GM06990 (cell line): Measurements from ENCODE around the gene FAM3B.

ENCODE experiments used
- DNase-seq: peaks from one replicate; pipeline ENCODE4 v3.0.0-alpha.2; 2011; ENCODE audit not compliant: insufficient read length; ENCODE audit errors: extremely low read depth
- H3K27me3 ChIP-seq: replicated peaks from 2 replicates; pipeline ENCODE4 v1.6.0; 2011; ENCODE audit warnings: low read length; ENCODE audit not compliant: control insufficient read depth, insufficient read depth
- H3K36me3 ChIP-seq: 2 replicates; pipeline ENCODE4 v1.5.1; 2011; ENCODE audit warnings: low read length; ENCODE audit not compliant: control insufficient read depth, insufficient read depth
- H3K4me3 ChIP-seq: replicated peaks from 2 replicates; pipeline ENCODE4 v1.5.1; 2011; ENCODE audit warnings: low read depth, mild to moderate bottlenecking, control low read depth, low read length
- CTCF ChIP-seq: IDR thresholded peaks from 2 replicates; pipeline ENCODE4 v1.5.1; 2011; ENCODE audit warnings: low read length, control low read depth, mild to moderate bottlenecking, inconsistent platforms; ENCODE audit not compliant: insufficient read depth, poor library complexity, severe bottlenecking

The FAM3B gene

DNA sequence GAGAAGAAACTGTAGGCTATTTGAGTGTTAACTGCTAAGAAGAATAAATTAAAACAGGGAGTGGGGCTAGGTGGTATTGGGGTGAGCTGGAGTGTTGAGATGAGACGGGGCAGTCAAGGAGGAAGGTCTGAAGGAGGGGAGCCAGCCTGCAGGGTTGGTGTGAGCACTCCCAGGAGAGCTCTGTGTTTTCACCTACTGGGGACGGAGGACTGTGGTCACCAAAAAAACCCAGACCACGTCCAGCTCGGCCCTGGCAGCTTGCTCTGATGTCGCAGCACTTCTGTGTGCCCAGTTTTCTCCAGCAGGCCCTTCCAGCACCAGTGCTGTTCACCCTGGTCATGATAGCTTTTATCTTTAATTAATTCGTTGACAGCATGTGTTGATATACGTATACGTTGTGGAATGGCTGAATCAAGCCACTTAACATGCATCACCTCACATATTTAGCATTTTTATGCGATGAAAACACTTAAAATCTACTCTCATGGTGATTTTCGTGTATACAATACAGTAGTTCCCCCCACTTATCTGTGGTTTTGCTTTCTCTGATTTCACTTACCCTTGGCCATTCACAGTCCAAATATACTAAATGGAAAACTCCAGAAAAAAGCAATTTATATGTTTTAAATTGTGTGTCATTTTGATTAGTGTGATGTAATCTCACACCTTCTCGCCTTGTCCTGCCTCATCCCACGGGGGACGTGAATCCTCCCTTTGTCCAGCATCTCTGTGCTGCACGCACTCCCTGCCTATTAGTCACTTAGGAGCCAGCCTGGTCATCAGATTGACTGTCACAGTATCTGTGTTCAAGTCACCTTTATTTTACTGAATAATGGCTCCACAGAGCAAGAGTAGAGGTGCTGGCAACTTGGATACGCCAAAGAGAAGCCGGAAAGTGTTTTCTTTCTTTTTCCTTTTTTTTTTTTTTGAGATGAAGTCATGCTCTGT lies 12.3 kb downstream of the FAM3B start:
- no peak for TF ChIP-seq CTCF
- Histone ChIP-seq H3K36me3 (no peaks in the 10 kb centered on the region), H3K27me3 (no peaks in the 10 kb centered on the region), H3K4me3 (no peak overlapping the region)
- DNase-seq = no peak

DNA sequence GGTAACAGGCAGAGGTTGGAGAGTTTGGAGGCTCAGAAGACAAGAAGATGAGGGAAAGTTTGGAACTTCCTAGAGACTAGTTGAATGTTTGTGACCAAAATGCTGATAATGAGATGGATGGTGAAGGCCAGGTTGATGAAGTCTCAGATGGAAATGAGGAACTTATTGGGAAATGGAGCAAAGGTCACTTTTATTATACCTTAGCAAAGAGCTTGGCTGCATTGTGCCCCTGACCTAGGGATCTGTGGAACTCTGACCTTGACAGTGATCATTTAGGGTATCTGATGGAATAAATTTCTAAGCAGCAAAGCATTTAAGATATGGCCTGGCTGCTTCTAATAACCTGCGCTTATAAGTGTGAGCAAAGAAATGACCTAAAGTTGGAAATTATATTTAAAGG lies 17.2 kb downstream of the FAM3B start:
- no peaks in the 10 kb centered on the region for H3K36me3 ChIP-seq
- no peak for TF ChIP-seq CTCF
- H3K4me3 ChIP-seq = no peak overlapping the region
- H3K27me3 ChIP-seq = no peaks in the 10 kb centered on the region
- DNase-seq = no peak

GRCh38 chr21:41337515-41337914 lies 20.9 kb downstream of the FAM3B start:
- no peak for TF ChIP-seq CTCF
- no peak overlapping the region for H3K4me3 ChIP-seq
- DNase-seq = no peak
- H3K27me3 ChIP-seq = no peaks in the 10 kb centered on the region
- H3K36me3 ChIP-seq = no peaks in the 10 kb centered on the region

GRCh38 chr21:41338455-41338854 lies 21.9 kb downstream of the FAM3B start:
- Histone ChIP-seq H3K36me3 (no peaks in the 10 kb centered on the region), H3K27me3 (no peaks in the 10 kb centered on the region), H3K4me3 (no peak overlapping the region)
- DNase-seq = no peak
- TF ChIP-seq CTCF = no peak

DNA sequence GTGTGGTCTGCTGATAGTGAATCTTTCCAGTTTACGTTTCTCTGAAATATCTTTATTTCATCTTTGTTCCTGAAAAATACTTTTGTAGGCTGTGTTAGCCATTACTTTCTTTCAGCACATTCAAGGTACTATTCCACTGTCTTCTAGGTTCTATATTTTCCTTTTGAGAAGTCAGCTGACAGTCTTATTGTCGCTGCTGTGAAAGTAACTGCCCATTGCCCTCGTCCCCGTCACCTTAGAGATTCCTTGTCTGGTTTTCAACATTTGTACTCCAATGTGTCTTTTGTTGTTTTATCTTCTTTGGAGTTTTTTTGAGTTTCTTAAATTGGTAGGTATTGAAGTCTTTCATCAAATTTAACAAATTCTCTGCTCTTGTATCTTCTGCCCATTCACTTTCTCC lies 25.4 kb downstream of the FAM3B start:
- no peak for TF ChIP-seq CTCF
- Histone ChIP-seq H3K27me3 (no peaks in the 10 kb centered on the region), H3K4me3 (no peak overlapping the region), H3K36me3 (no peaks in the 10 kb centered on the region)
- no peak for DNase-seq

- no peak for TF ChIP-seq CTCF
- no peak overlapping the region for H3K4me3 ChIP-seq
Measured at GRCh38 chr21:41344146-41344545, 27.5 kb downstream of the FAM3B start.

More at GRCh38 chr21:41344146-41344545, 27.5 kb downstream of the FAM3B start:
- Histone ChIP-seq H3K36me3 (no peaks in the 10 kb centered on the region), H3K27me3 (no peaks in the 10 kb centered on the region; the same call in 1 of the 2 replicates)
- no peak for DNase-seq
